Fibroblast of mammary gland (primary cell): Measurements from ENCODE around the gene ARHGEF28.

Source experiments
- DNase-seq: peaks from one replicate; pipeline ENCODE4 v3.0.0-alpha.2; 2010; ENCODE audit warnings: low read depth
- H3K4me3 ChIP-seq: 2 replicates; pipeline ENCODE4 v1.5.1; 2011; ENCODE audit warnings: low read depth, mild to moderate bottlenecking, low read length, moderate library complexity; ENCODE audit not compliant: control insufficient read depth
- TF ChIP-seq, protein P1 (sequence below): conservative IDR thresholded peaks from 2 replicates; pipeline ENCODE4 v1.5.1; 2011; ENCODE audit warnings: low read depth, low read length, inconsistent platforms; ENCODE audit not compliant: control insufficient read depth, insufficient read depth

ARHGEF28 gene

DNA sequence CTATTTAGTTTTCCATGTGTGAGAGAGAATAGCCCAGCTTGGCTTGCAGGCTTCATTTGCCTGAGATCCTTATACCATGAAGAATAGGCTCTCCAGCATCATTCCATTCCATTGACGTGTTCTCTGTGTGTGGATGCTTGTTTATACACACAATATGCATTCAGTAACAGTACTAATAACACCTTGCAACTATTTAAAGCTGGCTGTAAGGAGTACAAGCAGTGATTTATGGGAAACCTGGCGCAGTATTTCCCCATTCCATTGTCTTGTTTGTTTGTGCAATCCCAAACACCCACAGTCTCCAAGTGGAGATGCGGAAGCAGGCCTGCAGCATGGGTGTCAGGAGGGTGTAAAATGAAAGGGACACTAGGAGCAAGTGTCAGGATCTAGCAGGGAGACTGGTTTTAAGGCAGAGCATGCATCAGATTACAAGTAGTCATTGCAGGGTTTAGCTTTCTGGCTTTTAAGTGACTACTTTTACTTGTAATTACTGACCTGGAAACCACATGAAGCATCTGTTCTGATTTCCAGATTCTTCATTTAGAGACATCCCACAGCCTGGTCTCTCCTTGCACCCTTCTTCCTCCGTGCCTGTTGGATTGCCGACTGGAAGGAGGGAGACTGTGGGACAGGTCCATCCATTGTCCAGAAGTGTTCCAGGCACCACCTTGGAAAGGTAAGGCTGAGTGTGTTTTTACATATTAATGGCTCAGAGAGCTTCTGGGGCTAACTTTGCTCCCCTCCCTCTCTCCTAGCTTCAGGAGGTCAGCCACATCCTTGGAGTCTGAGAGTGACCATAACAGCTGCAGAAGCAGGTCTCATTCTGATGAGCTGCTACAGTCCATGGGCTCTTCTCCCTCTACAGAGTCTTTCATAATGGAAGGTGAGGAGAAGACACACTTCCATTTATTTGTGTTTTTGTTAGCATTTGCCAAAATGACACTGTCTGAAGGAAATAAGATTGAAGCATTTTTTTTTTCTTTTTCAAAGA, 241.6 kb downstream of the ARHGEF28 start:
- DNase-seq: peak; percentile 34
- TF ChIP-seq, protein P1, sequence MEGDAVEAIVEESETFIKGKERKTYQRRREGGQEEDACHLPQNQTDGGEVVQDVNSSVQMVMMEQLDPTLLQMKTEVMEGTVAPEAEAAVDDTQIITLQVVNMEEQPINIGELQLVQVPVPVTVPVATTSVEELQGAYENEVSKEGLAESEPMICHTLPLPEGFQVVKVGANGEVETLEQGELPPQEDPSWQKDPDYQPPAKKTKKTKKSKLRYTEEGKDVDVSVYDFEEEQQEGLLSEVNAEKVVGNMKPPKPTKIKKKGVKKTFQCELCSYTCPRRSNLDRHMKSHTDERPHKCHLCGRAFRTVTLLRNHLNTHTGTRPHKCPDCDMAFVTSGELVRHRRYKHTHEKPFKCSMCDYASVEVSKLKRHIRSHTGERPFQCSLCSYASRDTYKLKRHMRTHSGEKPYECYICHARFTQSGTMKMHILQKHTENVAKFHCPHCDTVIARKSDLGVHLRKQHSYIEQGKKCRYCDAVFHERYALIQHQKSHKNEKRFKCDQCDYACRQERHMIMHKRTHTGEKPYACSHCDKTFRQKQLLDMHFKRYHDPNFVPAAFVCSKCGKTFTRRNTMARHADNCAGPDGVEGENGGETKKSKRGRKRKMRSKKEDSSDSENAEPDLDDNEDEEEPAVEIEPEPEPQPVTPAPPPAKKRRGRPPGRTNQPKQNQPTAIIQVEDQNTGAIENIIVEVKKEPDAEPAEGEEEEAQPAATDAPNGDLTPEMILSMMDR: no peak
- H3K4me3 ChIP-seq: no peak overlapping the region

- DNase-seq: no peak
- H3K4me3 ChIP-seq: no peak overlapping the region
- TF ChIP-seq, protein P1: no peak
Measured at GRCh38 chr5:73883646-73884045, 257.6 kb downstream of the ARHGEF28 start.

- H3K4me3 ChIP-seq: no peak overlapping the region
- DNase-seq: no peak
- TF ChIP-seq, protein P1: no peak
Measured at GRCh38 chr5:73887688-73888087, 261.7 kb downstream of the ARHGEF28 start.

DNA sequence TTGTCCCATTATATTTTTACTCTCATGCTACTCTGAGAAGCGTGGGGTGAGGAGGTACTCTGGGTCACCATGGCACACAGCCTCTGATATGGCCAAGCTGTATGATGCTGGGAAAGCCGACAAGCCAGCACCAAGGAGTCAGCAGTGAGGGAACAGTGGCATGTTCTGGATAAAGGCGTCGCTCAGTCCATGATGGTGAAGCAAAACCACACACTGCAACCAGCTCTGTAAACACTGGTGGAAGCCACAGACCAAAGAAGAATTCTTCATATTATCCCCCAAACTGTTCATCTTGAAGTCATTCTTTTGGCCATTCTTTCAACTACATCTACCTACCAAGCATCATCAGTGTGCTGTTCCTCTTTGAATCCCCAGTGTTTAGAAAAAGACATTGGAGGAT, 264.6 kb downstream of the ARHGEF28 start:
- no peak for DNase-seq
- H3K4me3 ChIP-seq: no peak overlapping the region
- TF ChIP-seq, protein P1: no peak

DNA sequence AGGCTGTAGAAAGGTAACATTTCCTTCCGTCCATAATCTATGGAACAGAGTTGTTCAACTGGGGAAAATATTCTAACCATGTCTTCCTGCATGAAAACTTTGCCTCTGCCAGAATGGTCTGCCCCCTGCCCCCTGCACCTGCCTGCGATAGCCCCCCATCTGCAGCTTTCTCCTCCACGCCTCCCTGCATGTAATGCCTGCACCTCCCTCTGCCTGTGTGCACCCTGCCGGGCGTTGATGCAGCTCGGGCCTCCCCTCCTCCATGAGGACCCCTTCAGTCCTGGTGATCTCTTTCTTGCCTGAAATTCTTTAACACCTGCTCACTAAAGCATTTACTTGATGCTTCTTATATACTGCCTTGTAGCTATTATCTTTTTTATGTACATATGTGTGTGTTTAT, 266.2 kb downstream of the ARHGEF28 start:
- TF ChIP-seq, protein P1: no peak
- no peak for DNase-seq
- no peak overlapping the region for H3K4me3 ChIP-seq

DNA sequence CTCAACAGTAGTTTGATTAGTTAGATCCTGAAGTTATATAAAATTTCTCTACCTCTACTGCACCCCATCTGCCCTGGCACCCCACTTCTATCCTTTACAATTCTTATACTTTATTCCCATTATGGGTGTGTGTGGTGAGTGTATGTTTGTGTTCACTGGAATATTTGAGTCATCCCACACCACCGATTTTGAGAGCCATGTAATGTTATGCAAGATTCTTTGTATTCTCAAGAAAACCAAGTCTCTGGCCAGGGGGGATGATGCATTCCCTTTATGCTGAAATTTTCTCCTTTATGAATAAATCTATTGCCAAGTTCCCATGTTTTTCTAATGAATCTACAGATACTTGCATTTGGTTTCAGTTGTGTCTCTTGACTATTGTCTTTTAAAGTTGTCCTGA, 266.8 kb downstream of the ARHGEF28 start:
- TF ChIP-seq, protein P1: no peak
- no peak overlapping the region for H3K4me3 ChIP-seq
- DNase-seq: peak; percentile 96
